Mesenchymal stem cell (in vitro differentiated cells and primary cell): ENCODE data around the gene EZH2. TPM values are rescaled to one million over a fixed set of nuclear protein-coding genes. Genes with fewer than 3 reads are reported as not detected.

Experiments
- DNase-seq: peaks from one replicate; pipeline ENCODE4 v3.0.0-alpha.2; 2013
- H2AFZ ChIP-seq: one replicate; pipeline ENCODE4 v1.6.1; 2013; ENCODE audit warnings: low read depth, mild to moderate bottlenecking, control low read depth, inconsistent platforms, low read length, moderate library complexity
- H2AK5ac ChIP-seq: 2 replicates; pipeline ENCODE4 v1.6.1; 2013; ENCODE audit warnings: low read length, moderate library complexity, mild to moderate bottlenecking, inconsistent platforms; ENCODE audit not compliant: severe bottlenecking
- H2BK120ac ChIP-seq: one replicate; pipeline ENCODE4 v1.6.1; 2013; ENCODE audit warnings: low read depth, mild to moderate bottlenecking, inconsistent platforms, low read length, moderate library complexity
- H2BK12ac ChIP-seq, 2 experiments: one replicate each; pipeline ENCODE4 v1.6.1; 2013; ENCODE audit warnings: inconsistent platforms in 2 of 2, low read length in 2 of 2, mild to moderate bottlenecking in 2 of 2, moderate library complexity in 2 of 2, control low read depth in 1 of 2
- H2BK15ac ChIP-seq: one replicate; pipeline ENCODE4 v1.6.1; 2013; ENCODE audit warnings: mild to moderate bottlenecking, low read depth, inconsistent platforms; ENCODE audit not compliant: poor library complexity, severe bottlenecking
- H2BK5ac ChIP-seq: 2 replicates; pipeline ENCODE4 v1.6.1; 2013; ENCODE audit warnings: low read depth, mild to moderate bottlenecking, low read length, control low read depth, inconsistent platforms; ENCODE audit not compliant: poor library complexity, severe bottlenecking
- H3K14ac ChIP-seq, 2 experiments: one replicate each; pipeline ENCODE4 v1.6.1; 2013; ENCODE audit warnings: inconsistent platforms in 2 of 2, low read length in 2 of 2, control low read depth in 1 of 2, mild to moderate bottlenecking in 1 of 2, moderate library complexity in 1 of 2
- H3K18ac ChIP-seq, 2 experiments: one replicate each; pipeline ENCODE4 v1.6.1; 2013; ENCODE audit warnings: inconsistent platforms in 2 of 2, low read length in 2 of 2, control low read depth in 1 of 2, low read depth in 1 of 2, mild to moderate bottlenecking in 1 of 2
- H3K23ac ChIP-seq, 2 experiments: one replicate each; pipeline ENCODE4 v1.6.1; 2013; ENCODE audit warnings: inconsistent platforms in 2 of 2, low read length in 2 of 2, mild to moderate bottlenecking in 2 of 2, moderate library complexity in 2 of 2, control low read depth in 1 of 2
- H3K27ac ChIP-seq: 2 replicates; pipeline ENCODE4 v1.5.1; 2013; ENCODE audit warnings: mild to moderate bottlenecking, moderate library complexity, low read length, control low read depth, inconsistent platforms; ENCODE audit not compliant: poor library complexity, severe bottlenecking
- H3K27me3 ChIP-seq, 2 experiments: 2 replicates each; pipeline versions ENCODE4 v1.6.1 to v1.7.0; 2013; ENCODE audit warnings: low read length in 2 of 2, mild to moderate bottlenecking in 2 of 2, moderate library complexity in 2 of 2, control low read depth in 1 of 2, inconsistent platforms in 1 of 2; ENCODE audit not compliant: control insufficient read depth in 1 of 2, insufficient read depth in 1 of 2
- H3K36me3 ChIP-seq, 2 experiments: 2 replicates each; pipeline versions ENCODE4 v1.6.1 to v1.7.0; 2013; ENCODE audit warnings: low read length in 2 of 2, control low read depth in 1 of 2, inconsistent platforms in 1 of 2, low read depth in 1 of 2, mild to moderate bottlenecking in 1 of 2; ENCODE audit not compliant: insufficient read depth in 2 of 2, control insufficient read depth in 1 of 2
- H3K4ac ChIP-seq, 2 experiments: one replicate each; pipeline ENCODE4 v1.6.1; 2013; ENCODE audit warnings: inconsistent platforms in 2 of 2, low read length in 2 of 2, mild to moderate bottlenecking in 2 of 2, moderate library complexity in 2 of 2, control low read depth in 1 of 2, low read depth in 1 of 2
- H3K4me1 ChIP-seq: 2 replicates; pipeline ENCODE4 v1.6.1; 2013; ENCODE audit warnings: low read depth, low read length, control low read depth; ENCODE audit not compliant: control insufficient read depth, insufficient read depth
- H3K4me2 ChIP-seq: 2 replicates; pipeline ENCODE4 v1.6.1; 2013; ENCODE audit warnings: low read length, mild to moderate bottlenecking, inconsistent platforms; ENCODE audit not compliant: poor library complexity, severe bottlenecking
- H3K4me3 ChIP-seq, 2 experiments: 2 replicates each; pipeline versions ENCODE4 v1.5.1 to v1.7.0; 2013; ENCODE audit warnings: low read length in 2 of 2, mild to moderate bottlenecking in 2 of 2, control low read depth in 1 of 2, low read depth in 1 of 2; ENCODE audit not compliant: insufficient read depth in 1 of 2
- H3K79me1 ChIP-seq: replicated peaks from 2 replicates; pipeline ENCODE4 v1.6.1; 2013; ENCODE audit warnings: mild to moderate bottlenecking, control low read depth, low read length, inconsistent platforms; ENCODE audit not compliant: poor library complexity, severe bottlenecking
- H3K9ac ChIP-seq: 2 replicates; pipeline ENCODE4 v1.7.0; 2013; ENCODE audit warnings: mild to moderate bottlenecking, low read length, moderate library complexity
- H3K9me3 ChIP-seq: 2 replicates; pipeline ENCODE4 v1.7.0; 2013; ENCODE audit warnings: mild to moderate bottlenecking, low read length; ENCODE audit not compliant: control insufficient read depth
- H4K8ac ChIP-seq: one replicate; pipeline ENCODE4 v1.6.1; 2013; ENCODE audit warnings: inconsistent platforms, mild to moderate bottlenecking, low read length, moderate library complexity
- H4K91ac ChIP-seq: one replicate; pipeline ENCODE4 v1.6.1; 2013; ENCODE audit warnings: mild to moderate bottlenecking, low read length, inconsistent platforms
- WGBS: methylation state at CpG from one replicate; pipeline ENCODE4 v1.1.7; 2013; ENCODE audit warnings: mixed read lengths; 5-methylcytosine and 5-hydroxymethylcytosine counted together
- polyA plus RNA-seq, 2 experiments: library from polyadenylated mRNA; stranded (reverse); fragments of 200-250 nt; gene quantifications; one replicate each; pipeline ENCODE4 v1.2.3, GENCODE V29; 2013

The EZH2 gene
- polyA plus RNA-seq (2013, experiment 1 of 2): 5.9 TPM
- polyA plus RNA-seq (2013, experiment 2 of 2): 5.6 TPM

DNA sequence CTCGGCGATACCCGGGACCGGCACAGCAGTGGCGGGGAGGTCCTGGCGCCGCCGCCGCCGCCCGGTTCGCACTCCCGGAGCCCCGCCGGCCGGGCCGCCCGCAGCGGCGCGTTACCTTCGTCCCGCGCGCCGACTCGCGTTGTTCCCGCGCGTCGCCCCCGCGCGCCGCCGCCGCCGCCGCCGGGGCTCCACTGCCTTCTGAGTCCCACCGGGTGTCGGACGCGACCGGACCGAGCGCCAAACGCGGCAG is at the start of gene EZH2:
EZH2 (minus strand) TSS at position 243 of the 250 bp plus-strand sequence. CDS start 36,993 bp downstream, outside the sequence.
- Histone ChIP-seq H3K18ac (peak within 1 kb of the TSS; percentile 91 to 99), H3K9me3 (no peaks in the 10 kb centered on the region), H3K4me3 (peak within 1 kb of the TSS; percentile 97 to 98), H3K23ac (peak within 1 kb of the TSS in 1 of 2 experiments; percentile 89), H2AFZ (peak within 1 kb of the TSS; percentile 84), H3K36me3 (no peaks in the 10 kb centered on the region), H3K4me2 (peak within 1 kb of the TSS; percentile 93), H2BK120ac (peak within 1 kb of the TSS; percentile 79), H2BK12ac (peak within 1 kb of the TSS in 1 of 2 experiments; percentile 54), H4K91ac (peak within 1 kb of the TSS; percentile 93), H3K27me3 (no peaks in the 10 kb centered on the region), H3K14ac (peak within 1 kb of the TSS in 1 of 2 experiments; percentile 41), H2AK5ac (no peak within 1 kb of the TSS), H2BK15ac (peak within 1 kb of the TSS; percentile 12), H3K27ac (no peak within 1 kb of the TSS), H4K8ac (peak within 1 kb of the TSS; percentile 95), H3K9ac (peak within 1 kb of the TSS; percentile 85), H3K4ac (peak within 1 kb of the TSS; percentile 51 to 93), H2BK5ac (no peak within 1 kb of the TSS), H3K79me1 (peaks cover 4% of the 10 kb centered on the region), H3K4me1 (peaks cover 4% of the 10 kb centered on the region)
- no peak for DNase-seq
- under 1% methylated on average over 39 of the region's 50 CpGs for WGBS

DNA sequence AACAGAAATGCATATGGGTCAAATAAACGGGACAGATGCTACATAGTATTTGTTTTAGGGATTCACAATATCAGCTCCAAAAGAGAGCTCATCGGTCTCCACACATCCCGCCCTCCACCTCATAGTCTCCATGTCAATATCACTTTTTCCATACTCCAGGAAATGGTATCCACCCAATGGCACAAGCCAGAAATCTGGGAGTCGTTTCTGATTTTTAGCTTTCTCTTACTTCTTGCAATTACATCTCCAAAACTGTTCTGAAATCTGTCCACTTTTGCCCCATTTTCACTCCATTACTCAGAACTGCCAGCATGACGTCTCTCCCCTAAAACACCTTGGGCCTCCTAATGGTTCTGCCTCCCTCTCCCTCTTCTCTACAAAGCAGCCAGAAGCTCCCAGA is 47.4 kb upstream of the EZH2 start:
- Histone ChIP-seq H4K8ac (no peak overlapping the region), H2BK15ac (no peak overlapping the region), H2AK5ac (no peak overlapping the region), H3K18ac (no peak overlapping the region), H3K79me1 (no peaks in the 10 kb centered on the region), H3K27me3 (no peaks in the 10 kb centered on the region), H3K4me1 (no peaks in the 10 kb centered on the region), H2AFZ (no peak overlapping the region), H2BK12ac (no peak overlapping the region), H3K27ac (no peak overlapping the region), H2BK120ac (no peak overlapping the region), H3K4me3 (no peak overlapping the region), H3K9ac (no peak overlapping the region), H3K4ac (no peak overlapping the region), H3K23ac (no peak overlapping the region), H3K9me3 (no peaks in the 10 kb centered on the region), H3K36me3 (no peaks in the 10 kb centered on the region), H3K14ac (no peak overlapping the region), H4K91ac (no peak overlapping the region), H2BK5ac (no peak overlapping the region), H3K4me2 (no peak overlapping the region)
- DNase-seq: no peak
- 95% methylated on average over 5 of the region's 5 CpGs for WGBS

DNA sequence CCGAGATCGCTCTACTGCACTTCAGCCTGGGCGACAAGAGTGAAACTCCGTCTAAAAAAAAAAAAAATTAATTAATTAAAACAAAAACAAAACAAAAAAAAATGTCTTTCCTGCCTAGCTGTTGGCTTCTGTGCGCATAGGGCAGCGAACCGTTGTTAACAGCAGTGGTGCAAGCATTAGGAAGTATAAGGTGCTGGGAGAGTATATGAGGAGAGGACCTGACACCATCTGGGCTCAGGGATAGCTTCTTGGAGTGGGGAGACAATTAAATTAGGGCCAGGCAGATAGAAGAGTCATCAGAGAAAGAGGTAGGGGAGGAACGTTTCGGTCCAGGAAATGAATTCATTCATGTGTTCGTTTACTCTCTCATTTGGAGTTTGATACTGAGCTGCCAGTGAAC is 46.2 kb upstream of the EZH2 start:
- Histone ChIP-seq H3K4ac (no peak overlapping the region), H3K27ac (no peak overlapping the region), H3K14ac (no peak overlapping the region), H2AFZ (no peak overlapping the region), H3K4me3 (no peak overlapping the region), H3K27me3 (no peaks in the 10 kb centered on the region), H2BK15ac (no peak overlapping the region), H3K4me1 (no peaks in the 10 kb centered on the region), H3K18ac (no peak overlapping the region), H3K9ac (no peak overlapping the region), H2AK5ac (no peak overlapping the region), H4K91ac (no peak overlapping the region), H3K79me1 (no peaks in the 10 kb centered on the region), H3K4me2 (no peak overlapping the region), H3K23ac (no peak overlapping the region), H2BK120ac (no peak overlapping the region), H3K9me3 (no peaks in the 10 kb centered on the region), H2BK12ac (no peak overlapping the region), H2BK5ac (no peak overlapping the region), H4K8ac (no peak overlapping the region), H3K36me3 (no peaks in the 10 kb centered on the region)
- WGBS: 96% methylated on average over 8 of the region's 10 CpGs
- DNase-seq: no peak

DNA sequence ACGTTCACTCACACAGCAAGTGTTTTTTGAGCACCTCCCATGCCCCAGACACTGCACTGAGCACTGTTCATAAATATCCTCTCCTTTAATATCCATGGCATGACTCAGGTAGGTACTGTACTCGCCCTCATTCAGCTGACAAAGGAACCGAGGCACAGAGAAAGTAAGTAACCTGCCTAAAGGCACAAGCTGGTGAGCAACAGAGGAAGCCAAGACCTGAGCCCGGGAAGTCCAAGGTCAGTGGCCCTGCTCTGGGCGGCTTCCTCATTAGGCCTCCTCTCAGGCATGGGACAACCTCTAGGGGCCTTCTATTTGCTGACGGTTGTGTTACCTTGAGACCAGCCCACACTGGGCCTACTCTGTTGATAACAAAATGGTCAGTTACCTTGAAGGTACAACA is 45.1 kb upstream of the EZH2 start:
- Histone ChIP-seq H3K9ac (no peak overlapping the region), H2AK5ac (no peak overlapping the region), H4K91ac (no peak overlapping the region), H3K18ac (no peak overlapping the region), H3K36me3 (no peaks in the 10 kb centered on the region), H3K4ac (no peak overlapping the region), H2BK12ac (no peak overlapping the region), H3K23ac (no peak overlapping the region), H3K4me3 (no peak overlapping the region), H4K8ac (no peak overlapping the region), H2AFZ (no peak overlapping the region), H2BK15ac (no peak overlapping the region), H2BK120ac (no peak overlapping the region), H3K4me1 (no peaks in the 10 kb centered on the region), H3K4me2 (no peak overlapping the region), H3K9me3 (no peaks in the 10 kb centered on the region), H3K27me3 (no peaks in the 10 kb centered on the region), H3K14ac (no peak overlapping the region), H2BK5ac (no peak overlapping the region), H3K27ac (no peak overlapping the region), H3K79me1 (no peaks in the 10 kb centered on the region)
- 87% methylated on average over 6 of the region's 6 CpGs for WGBS
- DNase-seq: no peak
